Ovary (tissue), 9 donors: ENCODE results near the gene BMPER. TPM values are rescaled to one million over a fixed set of nuclear protein-coding genes. Genes with fewer than 3 reads are reported as not detected.

Source experiments
- DNase-seq, 5 donors: peaks; one replicate each; pipeline ENCODE4 v3.0.0-alpha.2; 2019 to 2020
- H3K27ac ChIP-seq, 2 donors: fragments of 200-600 bp; one replicate each; pipeline versions ENCODE4 v1.5.1 to v1.8.0; 2019 to 2022
- H3K27me3 ChIP-seq: fragments of 200-600 bp; one replicate; pipeline ENCODE4 v1.8.0; 2022
- H3K36me3 ChIP-seq: fragments of 200-600 bp; sonication (generic); one replicate; pipeline ENCODE4 v1.5.1; 2019
- H3K4me1 ChIP-seq: one replicate; pipeline ENCODE4 v1.8.1; 2013; ENCODE audit warnings: mild to moderate bottlenecking, moderate library complexity; ENCODE audit not compliant: insufficient read depth
- H3K4me3 ChIP-seq: fragments of 200-600 bp; sonication (generic); one replicate; pipeline ENCODE4 v1.5.1; 2017
- H3K9me3 ChIP-seq, 2 donors: fragments of 200-600 bp in 1 of 2; sonication (generic) in 1 of 2; one replicate each; pipeline versions ENCODE4 v1.5.1 to v1.8.1; 2013 to 2019; ENCODE audit warnings: mild to moderate bottlenecking in 1 of 2, moderate library complexity in 1 of 2
- CTCF ChIP-seq, 3 donors: fragments of 450-650 bp in 2 of 3; fragments of 200-600 bp in 1 of 3; IDR thresholded peaks; one replicate each; pipeline versions ENCODE4 v1.5.1 to v1.8.0; 2016 to 2022; ENCODE audit warnings: antibody characterized with exemption in 3 of 3, mild to moderate bottlenecking in 1 of 3
- EP300 ChIP-seq: sonication (generic); formaldehyde crosslinking; IDR thresholded peaks from one replicate; pipeline ENCODE4 v1.6.1; 2017; ENCODE audit warnings: antibody characterized with exemption
- POLR2A ChIP-seq: fragments of 450-650 bp; IDR thresholded peaks from one replicate; pipeline ENCODE4 v1.6.1; 2017; ENCODE audit warnings: antibody characterized with exemption, mild to moderate bottlenecking, moderate library complexity
- WGBS, 3 donors: extraction: QIAGEN DNeasy Blood & Tissue Kit in 1 of 3; methylation state at CpG; one replicate each; pipeline versions ENCODE4 v1.1.5 to v1.1.7; 2013 to 2017; 5-methylcytosine and 5-hydroxymethylcytosine counted together
- intact Hi-C, 4 donors: fragments of 100-400 bp; cut with DNase I; formaldehyde crosslinking; loops; one replicate each; pipeline versions ENCODE4 v1.11.0 to v1.15.1; 2022 to 2023
- polyA plus RNA-seq, 2 donors: library from polyadenylated mRNA; stranded (reverse); fragments of 200-250 nt in 1 of 2; fragments of 350-450 nt in 1 of 2; fragmentation: Illumina TruSeq in 1 of 2; extraction: RNeasy Lipid Tissue Mini Kit (QIAGEN cat#74804) in 1 of 2; gene quantifications; one replicate each; pipeline ENCODE4 v1.2.3, GENCODE V29; 2013 to 2014
- total RNA-seq, 7 donors: library from RNA; depleted of rRNA in 2 of 7; stranded (reverse); fragments of >200 nt in 2 of 7; fragmentation: NEBNext Ultra II Directional in 3 of 7; extraction: Animal tissue kit (Norgen Biotek cat#: 25700) in 3 of 7; gene quantifications; one replicate each; pipeline versions ENCODE4 v1.1.0 to v1.2.4, GENCODE V29; 2016 to 2023
- donor health status: DM: no; HTN: no; CAD: no; lungs with moderate emphysema.
- donor health status: DM: no; HTN: no; CAD: no.
- donor health status: Bipolar disorder and iron deficiency.
- donor health status: DM: yes; HTN: yes; CAD: no.
- donor health status: DM: no; HTN: no; CAD: no.
- donor health status: DM: yes; HTN: yes; CAD: no.

BMPER gene
- total and polyA plus RNA-seq, 9 donors = 2.9 to 15.3 (median 5.4) TPM

DNA sequence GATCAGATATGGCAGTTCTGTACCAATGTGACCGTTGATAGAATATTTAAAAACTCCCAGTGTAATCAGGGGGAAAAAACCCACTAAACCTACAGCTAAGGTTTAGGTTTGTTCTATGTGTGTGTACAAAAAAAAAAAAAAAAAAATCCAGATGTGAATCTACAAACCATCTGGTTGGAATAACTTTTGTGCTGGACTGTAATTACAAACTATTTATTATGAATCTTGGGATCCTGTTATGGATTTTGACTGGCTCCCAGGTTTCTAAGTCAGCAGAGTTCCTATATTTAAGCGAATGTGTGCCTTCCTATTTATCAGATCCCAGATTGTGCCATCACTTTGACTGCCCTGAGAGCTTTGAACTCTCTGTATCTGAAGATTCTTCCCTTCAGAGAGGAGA lies 29.1 kb downstream of the BMPER start:
- intact Hi-C loops = loop anchor here in 2 of 4 donors (10.0 kb wide), 2 partner anchors 180 to 690 kb away; no protein-coding TSS in a partner anchor
- Histone ChIP-seq H3K27me3 (no peaks in the 10 kb centered on the region), H3K4me1 (peaks cover 1% of the 10 kb centered on the region), H3K27ac (no peak overlapping the region), H3K9me3 (no peaks in the 10 kb centered on the region), H3K4me3 (no peak overlapping the region), H3K36me3 (no peaks in the 10 kb centered on the region)
- 98 to 100% (median 98%) methylated on average over 2 of the region's 2 CpGs for WGBS, 3 donors
- no peak for DNase-seq
- TF ChIP-seq POLR2A (no peak), EP300 (no peak), CTCF (IDR thresholded peaks at IDR 0.05) (no peak)

DNA sequence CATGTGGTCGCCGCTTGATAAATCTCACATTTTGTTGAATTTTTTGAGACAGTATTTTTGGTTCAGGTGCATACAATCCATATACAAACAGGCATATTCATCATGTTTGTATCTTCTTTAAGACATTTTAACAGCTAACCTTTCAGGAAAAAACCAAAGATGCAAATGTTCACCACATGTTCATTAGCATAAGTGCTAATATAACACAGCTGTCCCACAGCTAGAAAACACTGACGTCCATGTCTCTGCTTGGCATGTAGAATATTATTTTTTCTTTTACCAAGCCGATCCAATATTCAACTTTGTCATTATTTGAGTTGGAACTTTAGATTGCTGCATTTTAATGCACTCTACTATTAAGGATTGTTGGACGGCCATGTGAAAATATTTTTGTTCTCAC lies 31.2 kb downstream of the BMPER start:
- no peak overlapping the region for H3K4me3 ChIP-seq
- intact Hi-C loops = loop anchor here in 2 of 4 donors (10.0 kb wide), 2 partner anchors 182 to 692 kb away; no protein-coding TSS in a partner anchor
- WGBS, 3 donors = 49 to 63% (median 55%) methylated on average over 5 of the region's 5 CpGs
- no peaks in the 10 kb centered on the region for H3K36me3 ChIP-seq
- peaks cover 1% of the 10 kb centered on the region for H3K4me1 ChIP-seq
- no peak overlapping the region for H3K27ac ChIP-seq
- H3K9me3 ChIP-seq = no peaks in the 10 kb centered on the region
- DNase-seq = no peak
- H3K27me3 ChIP-seq = no peaks in the 10 kb centered on the region
- TF ChIP-seq EP300 (no peak), CTCF (IDR thresholded peaks at IDR 0.05) (no peak), POLR2A (no peak)

GRCh38 chr7:33937871-33938270 lies 32.5 kb downstream of the BMPER start:
- Histone ChIP-seq H3K9me3 (no peaks in the 10 kb centered on the region), H3K36me3 (no peaks in the 10 kb centered on the region), H3K4me1 (peaks cover 1% of the 10 kb centered on the region), H3K27ac (no peak overlapping the region), H3K4me3 (no peak overlapping the region), H3K27me3 (no peaks in the 10 kb centered on the region)
- WGBS, 3 donors = 92 to 95% (median 94%) methylated on average over 5 of the region's 5 CpGs
- TF ChIP-seq POLR2A (no peak), EP300 (no peak)
- no peak for DNase-seq
- intact Hi-C loops = loop anchor here in 2 of 4 donors (10.0 kb wide), 2 partner anchors 183 to 693 kb away; no protein-coding TSS in a partner anchor

DNA sequence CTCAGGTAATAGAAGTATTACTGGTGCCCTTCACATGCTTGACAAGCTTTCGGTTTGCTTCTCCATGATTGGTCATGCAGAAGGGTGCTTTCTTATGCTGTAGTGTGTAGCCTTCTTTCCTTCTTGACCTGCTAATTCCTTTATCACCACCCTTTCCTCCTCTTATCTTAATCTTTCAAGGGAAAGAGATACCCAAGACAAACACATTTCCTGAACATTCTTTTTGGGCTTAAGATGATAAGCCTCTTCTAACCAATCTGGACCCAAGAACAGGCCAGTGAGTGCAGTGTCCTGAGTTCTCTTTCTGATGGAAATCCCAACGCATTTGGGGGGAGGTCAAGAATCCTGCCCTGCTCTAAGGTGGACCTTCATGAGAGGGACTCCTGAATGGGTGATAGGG lies 33.8 kb downstream of the BMPER start:
- H3K36me3 ChIP-seq = no peaks in the 10 kb centered on the region
- no peaks in the 10 kb centered on the region for H3K27me3 ChIP-seq
- 94 to 96% (median 96%) methylated on average over 2 of the region's 2 CpGs for whole genome bisulfite sequencing, 3 donors
- intact Hi-C loops = loop anchor here in 2 of 4 donors (10.0 kb wide), 2 partner anchors 184 to 694 kb away; no protein-coding TSS in a partner anchor
- no peak for TF ChIP-seq POLR2A
- TF ChIP-seq CTCF (IDR thresholded peaks at IDR 0.05) = no peak
- no peak overlapping the region for H3K4me3 ChIP-seq
- H3K9me3 ChIP-seq = no peaks in the 10 kb centered on the region
- no peaks in the 10 kb centered on the region for H3K4me1 ChIP-seq
- no peak overlapping the region for H3K27ac ChIP-seq
- DNase-seq = no peak

GRCh38 chr7:33940503-33940902 lies 35.2 kb downstream of the BMPER start:
- Histone ChIP-seq H3K27me3 (no peaks in the 10 kb centered on the region), H3K4me3 (no peak overlapping the region), H3K27ac (no peak overlapping the region), H3K9me3 (no peaks in the 10 kb centered on the region), H3K4me1 (no peaks in the 10 kb centered on the region), H3K36me3 (no peaks in the 10 kb centered on the region)
- DNase-seq = no peak
- TF ChIP-seq EP300 (no peak), CTCF (IDR thresholded peaks at IDR 0.05) (no peak), POLR2A (no peak)
- intact Hi-C loops = no loop called here
